Forelimb muscle (tissue), 1 donor: ENCODE data around the gene DCC. TPM values are rescaled to one million over a fixed set of nuclear protein-coding genes. Genes with fewer than 3 reads are reported as not detected.

Experiments
- DNase-seq: peaks from one replicate; pipeline ENCODE4 v3.0.0-alpha.2; 2013; ENCODE audit warnings: low read depth
- polyA plus RNA-seq: library from polyadenylated mRNA; unstranded; fragments of 120-200 nt; gene quantifications from one replicate; pipeline ENCODE4 v1.2.1, GENCODE V29; 2013; ENCODE audit not compliant: insufficient read length

The DCC gene
- polyA plus RNA-seq, 1 donor = 0.09 TPM

DNA sequence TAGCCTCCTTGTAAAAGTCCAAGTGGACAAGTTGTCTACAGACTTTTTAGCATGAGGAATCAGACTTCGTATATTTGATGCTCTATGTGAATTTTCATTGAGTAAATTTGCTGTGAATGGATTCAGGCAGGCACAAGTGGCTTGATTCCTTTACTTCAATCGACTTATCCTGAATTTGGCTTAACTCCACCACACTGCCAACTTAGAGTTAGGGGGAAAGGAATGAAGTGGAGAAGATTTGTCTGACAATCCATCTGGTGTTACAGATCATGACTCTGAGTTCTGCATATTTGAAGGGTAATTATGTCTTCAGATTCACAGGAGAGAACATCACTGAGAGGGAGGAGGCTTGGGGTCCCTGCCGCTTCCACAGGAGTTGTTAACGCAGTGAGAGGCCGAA is 829.3 kb downstream of the DCC start:
- DNase-seq = no peak

DNA sequence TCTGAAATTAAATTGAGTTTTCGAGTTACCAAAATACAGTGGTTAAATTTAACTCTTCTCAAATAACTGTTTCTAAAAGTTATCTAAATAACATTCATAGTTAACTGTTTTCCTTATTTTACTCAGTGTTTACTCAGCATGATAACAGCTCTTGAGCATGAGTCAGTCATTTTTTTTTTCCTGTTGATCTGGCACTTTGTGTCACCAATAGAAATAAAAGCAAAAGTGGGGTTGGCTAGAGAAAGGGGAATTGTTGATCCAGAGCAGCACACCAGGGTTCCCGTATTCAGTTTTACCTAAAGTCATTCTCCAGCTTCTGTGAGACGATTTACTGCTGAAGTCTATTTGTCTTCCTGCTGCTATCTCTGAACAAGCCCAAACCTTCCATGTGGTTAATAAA is 851.6 kb downstream of the DCC start:
- no peak for DNase-seq

DNA sequence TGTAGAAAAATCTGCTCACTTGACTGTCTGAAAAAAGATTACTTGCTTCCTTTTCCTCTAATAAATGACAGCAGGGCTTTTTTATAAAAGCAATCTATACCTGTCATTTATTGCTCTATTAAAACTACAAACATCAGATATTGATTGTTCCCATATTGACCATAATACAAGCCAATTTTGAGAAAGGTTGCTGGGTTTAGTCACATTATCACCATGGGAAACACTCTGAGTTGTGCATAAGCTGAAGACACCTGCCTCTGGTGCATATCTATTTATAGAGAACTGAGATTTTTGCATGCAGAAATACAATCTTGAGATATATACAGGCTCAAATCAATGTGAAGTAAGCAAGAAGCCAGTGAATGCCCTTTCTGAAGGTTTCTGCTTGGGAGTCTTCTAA is 853.9 kb downstream of the DCC start:
- no peak for DNase-seq

DNA sequence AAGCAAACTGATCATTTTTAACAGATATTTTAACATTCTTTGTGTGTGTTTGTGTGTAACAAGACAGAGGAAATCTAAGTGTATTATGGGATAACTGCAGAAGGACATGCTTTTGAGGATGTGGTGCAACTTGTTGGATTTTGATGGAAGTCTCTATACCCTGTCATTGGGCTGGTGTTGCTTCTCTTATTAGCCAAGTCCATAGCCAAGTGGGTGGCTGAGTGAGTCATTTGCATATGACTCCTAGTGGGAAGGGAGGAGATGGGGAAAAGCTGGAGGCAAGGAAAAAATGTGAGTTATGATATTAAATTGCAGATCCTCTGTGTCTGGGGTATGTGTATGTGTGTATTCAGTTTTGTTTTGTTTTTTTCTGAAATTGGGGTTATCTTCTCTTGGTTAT is 879.9 kb downstream of the DCC start:
- no peak for DNase-seq

DNA sequence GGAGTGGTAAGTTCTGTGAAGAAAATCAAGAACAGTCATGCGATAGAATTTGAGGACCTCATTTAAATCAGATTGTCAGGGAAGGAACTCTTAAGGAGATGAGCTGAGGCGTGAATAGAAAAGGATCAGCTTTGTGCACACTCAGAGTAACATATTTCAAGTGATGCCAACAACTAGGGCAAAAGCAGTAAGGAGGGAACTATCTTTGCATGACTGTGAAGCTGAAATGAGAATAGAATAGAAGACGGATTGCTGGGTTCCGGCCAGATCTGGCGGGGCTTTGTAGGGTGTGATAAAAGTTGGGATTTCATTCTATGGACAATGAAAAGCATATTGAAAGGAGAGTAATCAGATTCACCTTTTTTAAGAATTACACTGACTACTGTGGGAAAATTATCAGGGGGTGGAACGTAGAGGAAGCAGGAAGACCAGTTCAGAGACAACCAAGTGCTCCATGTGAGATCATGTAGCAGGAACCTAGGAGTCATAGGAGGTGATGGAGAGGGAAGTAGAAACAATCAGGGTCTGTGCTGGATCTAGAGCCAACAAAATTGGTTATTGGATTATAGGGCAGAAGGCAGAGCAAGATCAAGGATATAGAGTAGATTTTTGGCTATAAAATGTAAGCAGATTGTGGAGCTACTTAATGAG is 884.3 kb downstream of the DCC start:
- DNase-seq = no peak

DNA sequence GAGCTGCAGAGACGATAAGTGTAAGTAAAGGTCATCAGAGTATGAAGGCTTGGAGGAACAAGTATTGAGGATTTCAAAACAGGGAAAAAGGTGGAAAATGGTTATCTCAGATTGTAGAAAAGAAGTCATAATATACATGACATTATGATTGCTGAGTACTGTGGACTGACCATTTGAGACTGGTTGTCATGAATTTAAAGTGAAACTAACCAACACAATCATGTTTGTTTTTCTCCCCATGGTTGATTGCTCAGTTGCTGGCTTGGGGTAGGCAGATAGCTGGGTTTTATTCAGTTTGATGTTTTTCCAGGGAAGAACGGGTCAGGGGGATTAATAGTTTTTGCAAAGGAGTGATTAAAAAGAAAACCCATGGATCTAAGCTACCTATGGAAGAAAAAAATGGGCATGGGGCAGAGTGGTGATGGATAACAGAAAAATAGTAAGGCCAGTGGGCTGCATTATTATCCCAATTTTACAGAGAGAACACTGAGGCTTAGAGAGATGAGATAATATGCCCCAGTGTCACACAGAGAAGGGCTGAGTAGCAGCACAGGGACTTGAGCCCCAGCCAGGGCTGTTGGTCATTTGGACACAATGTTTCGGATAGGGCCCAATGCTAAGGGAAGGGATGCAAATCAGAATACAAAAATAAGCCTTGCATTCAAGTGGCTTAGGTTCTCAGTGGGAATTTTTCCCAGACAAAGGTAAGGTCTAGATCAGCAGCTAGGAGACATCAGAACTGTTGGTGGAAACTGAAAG is 885.7 kb downstream of the DCC start:
- no peak for DNase-seq

DNA sequence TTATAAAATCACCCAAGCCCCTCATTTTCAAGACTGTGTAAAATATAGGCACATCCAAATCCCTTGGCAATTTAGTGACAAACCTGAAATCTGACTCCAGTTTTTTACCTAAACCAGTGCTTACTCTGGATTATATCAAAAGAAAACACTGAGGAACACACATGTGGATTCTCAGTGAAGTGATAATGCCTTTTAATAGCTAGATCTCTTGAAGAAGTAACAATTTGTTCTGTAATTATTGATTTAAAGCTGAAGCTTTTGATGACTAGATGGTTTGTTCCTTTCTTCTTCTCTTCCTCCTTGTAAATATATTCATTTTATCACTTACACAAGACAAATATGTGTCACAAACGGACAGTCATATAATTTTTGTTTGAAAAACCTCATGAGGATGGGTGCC is 894.6 kb downstream of the DCC start:
- DNase-seq = no peak

DNA sequence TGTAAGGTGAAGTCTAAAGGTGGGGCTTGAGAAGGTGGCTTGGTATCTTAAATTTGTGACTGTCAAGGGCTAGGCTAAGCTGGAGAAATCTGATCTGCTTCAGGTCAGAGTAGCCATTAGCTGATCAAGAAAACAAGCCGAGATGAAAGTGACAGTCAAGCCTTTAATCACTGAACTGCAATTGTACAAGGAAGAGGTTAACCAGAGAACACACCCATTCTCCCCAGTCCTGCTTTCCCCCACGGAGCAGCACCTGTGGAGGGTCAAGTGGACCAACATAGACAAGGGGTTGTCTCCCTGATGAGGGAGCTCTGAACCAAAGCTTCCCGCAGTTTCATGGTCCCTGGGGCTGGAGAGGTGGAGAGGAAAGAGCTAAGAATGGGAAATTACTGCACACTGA is 901.2 kb downstream of the DCC start:
- DNase-seq = no peak

DNA sequence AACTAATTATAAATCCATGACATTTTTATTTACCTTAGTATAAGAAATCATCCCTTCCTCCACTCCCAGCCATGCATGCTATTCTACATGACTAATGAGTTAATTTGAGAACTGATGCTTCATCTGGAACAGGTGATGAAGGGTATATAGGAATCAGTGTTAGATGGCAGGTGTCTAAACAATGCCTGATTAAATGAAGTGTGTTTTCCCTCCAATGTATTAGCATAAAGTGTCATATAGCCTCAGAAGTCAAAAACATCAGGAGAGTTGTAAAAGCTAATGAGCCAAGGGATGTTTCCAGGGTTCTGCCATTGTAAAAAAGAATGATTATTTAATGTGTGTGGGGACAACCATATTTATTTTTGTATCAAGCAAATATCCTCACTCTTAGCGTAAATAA is 913.8 kb downstream of the DCC start:
- no peak for DNase-seq

DNA sequence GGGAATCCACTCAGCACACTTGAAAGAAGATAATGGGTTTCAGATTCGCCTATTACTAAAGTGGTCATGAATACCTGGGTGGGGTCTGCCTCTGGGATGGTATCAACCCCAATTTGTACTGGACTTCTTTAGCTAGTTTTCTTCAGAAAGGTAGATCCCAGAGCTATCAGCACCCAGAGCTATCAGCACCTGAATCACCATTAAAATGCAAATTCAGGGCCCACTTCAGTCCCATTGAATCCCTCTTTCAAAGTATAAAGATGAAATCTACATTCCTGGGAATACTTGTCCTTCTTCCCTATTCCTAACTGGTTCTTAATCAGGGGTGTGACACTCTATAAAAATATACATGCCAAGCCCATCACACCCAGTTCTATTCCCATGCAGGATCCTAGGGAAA is 914.3 kb downstream of the DCC start:
- no peak for DNase-seq

DNA sequence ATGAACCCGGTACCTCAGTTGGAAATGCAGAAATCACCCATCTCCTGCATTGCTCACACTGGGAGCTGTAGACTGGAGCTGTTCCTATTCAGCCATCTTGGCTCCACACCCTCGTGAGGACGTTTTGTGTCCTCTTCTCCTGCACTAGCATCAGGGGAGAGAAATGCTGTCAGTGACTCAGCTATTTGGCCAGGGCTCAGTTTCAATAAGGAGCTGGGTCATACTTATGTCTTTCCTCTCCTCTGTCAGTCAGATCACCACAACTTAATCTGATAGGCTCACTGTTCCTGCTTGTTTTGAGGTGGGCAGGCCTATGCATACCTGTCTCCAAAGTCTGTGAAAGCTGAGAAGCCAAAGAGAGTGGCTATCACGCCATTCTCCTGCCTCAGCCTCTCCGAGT is 921.2 kb downstream of the DCC start:
- no peak for DNase-seq

DNA sequence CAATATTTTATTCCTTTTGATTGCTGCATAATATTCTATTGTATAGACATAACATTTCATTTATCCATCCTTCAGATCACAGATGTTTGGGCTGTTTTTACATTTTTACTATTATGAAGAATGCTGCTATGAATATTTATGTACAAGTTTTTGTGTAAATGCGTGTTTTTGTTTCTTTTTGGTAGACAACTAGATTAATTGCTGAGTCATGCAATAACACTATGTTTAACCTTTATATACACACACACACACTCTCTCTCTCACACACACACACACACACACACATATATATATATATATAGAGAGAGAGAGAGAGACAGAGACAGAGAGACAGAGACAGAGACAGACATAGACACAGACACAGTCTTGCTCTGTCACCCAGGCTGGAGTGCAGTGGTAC is 926.9 kb downstream of the DCC start:
- no peak for DNase-seq

DNA sequence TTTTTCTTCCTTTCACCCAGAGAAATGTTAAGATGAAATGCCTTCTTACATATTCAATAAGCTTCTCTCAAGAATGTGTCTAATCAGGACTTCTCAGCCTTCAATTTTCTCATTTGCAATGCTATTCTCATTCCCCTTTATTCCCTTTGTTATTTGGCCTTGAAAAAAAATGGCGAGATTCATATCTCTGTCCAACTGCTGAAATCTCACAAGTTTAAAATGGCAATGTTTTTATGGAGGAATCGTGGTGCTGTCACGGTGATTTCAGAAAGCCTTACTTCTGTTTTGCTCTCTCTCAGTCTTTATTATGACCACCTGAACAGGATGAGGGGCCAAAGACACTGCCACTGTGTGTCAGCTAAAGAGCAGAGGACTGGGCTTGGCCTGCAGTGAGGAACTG is 928.5 kb downstream of the DCC start:
- no peak for DNase-seq

DNA sequence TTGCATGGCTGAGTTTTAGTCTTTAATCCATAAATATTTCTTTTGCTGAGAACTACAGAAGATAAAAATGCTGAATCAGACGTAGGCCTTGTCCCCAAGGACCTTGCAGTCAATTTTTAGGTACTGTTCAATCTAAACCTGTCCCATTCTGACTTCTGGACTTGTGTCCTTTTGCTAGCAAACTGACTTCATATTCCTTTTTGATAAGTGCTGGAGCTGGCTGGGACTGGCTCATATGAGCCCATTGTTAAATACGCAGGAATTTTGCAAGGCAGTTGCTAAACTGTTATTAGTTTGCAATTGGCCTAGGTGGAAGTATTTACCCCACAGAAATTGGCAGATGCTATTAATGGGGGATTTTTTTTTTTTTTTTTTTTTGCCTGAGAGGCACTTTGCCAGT is 941.4 kb downstream of the DCC start:
- DNase-seq = no peak

DNA sequence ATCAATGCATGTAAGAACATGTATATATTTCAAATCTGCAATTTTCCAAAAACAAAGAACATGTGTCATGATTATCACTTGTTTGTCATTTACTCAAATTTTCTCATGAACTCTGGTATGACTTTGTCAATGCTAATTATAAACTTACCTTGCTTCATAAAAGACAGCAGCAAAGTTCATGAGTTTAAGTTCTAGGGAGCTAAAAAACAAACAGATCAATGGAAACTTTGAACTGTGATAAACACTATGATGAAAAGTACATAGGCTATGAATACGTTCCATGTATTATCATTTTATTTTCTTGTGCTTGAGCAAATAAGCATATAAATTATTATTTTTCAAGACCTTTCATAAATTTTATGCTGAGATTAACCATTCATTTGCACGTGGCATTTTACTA is 943.7 kb downstream of the DCC start:
- DNase-seq = no peak

DNA sequence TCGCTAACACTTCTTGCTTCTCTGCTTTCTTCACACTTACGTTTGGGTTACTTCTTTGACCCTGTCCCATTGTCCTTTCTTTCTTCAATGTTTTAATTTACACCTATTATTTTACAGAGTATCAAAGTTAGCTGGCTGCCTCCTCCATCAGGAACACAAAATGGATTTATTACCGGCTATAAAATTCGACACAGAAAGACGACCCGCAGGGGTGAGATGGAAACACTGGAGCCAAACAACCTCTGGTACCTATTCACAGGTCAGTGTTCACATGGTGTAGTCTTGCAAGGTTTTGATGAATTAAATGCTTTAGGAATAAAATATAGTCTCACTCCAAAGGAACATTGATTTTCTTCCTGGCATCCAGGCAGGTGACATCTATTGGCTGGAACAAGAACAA is 965.5 kb downstream of the DCC start:
- no peak for DNase-seq

DNA sequence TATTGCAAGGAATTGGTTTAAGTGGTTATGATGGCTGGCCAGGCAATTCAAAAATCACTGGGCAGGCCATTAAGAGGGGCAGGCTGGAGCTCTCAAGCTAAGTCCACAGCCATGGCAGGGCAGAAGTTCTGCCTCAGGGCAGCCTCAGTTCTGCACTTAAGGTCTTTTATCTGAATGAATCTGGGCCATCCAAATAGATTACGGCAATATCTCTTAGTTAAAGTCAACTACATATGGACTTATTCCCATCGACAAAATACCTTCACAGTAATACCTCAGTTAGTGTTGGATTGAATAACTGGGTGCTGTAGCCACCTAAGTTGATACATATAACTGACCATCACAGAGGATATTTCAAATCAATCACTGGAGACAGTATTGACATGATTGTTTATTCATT is 979.6 kb downstream of the DCC start:
- no peak for DNase-seq

DNA sequence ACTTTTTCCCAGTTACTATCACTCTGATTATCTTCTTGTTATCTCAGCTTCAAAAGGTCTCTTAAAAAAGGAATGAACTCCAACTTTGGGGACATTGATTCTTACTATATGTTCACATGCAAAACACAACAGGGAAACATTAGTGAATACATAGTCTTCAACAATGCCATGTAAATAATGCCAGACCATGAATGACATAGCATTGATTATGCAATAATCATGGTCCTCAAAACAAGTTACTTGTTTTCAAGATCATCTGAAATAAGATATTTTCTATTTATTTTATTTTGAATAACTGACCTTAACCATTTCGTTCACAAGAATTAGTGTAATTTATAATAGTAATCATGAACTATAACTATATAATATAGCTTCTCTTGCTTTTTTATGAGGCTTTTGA is 982.2 kb downstream of the DCC start:
- DNase-seq = no peak

DNA sequence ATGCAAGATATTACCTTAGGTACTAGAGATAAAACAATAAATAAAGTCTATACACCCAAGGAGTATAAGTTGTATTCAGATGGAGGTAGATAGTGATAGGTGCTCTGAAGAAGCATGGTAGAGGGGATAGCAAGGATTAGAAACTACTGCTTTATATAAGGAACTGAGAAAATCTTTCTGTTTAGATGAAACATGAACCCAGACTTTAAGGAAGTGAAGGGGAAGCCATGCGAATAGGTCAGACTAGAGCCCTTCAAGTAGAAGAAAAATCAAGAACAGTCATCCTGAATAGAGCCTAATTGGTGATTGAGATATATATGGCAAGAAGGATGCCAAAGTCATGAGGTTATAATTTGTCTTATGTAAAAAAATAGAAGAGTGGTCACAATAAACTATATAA is 984.4 kb downstream of the DCC start:
- no peak for DNase-seq

DNA sequence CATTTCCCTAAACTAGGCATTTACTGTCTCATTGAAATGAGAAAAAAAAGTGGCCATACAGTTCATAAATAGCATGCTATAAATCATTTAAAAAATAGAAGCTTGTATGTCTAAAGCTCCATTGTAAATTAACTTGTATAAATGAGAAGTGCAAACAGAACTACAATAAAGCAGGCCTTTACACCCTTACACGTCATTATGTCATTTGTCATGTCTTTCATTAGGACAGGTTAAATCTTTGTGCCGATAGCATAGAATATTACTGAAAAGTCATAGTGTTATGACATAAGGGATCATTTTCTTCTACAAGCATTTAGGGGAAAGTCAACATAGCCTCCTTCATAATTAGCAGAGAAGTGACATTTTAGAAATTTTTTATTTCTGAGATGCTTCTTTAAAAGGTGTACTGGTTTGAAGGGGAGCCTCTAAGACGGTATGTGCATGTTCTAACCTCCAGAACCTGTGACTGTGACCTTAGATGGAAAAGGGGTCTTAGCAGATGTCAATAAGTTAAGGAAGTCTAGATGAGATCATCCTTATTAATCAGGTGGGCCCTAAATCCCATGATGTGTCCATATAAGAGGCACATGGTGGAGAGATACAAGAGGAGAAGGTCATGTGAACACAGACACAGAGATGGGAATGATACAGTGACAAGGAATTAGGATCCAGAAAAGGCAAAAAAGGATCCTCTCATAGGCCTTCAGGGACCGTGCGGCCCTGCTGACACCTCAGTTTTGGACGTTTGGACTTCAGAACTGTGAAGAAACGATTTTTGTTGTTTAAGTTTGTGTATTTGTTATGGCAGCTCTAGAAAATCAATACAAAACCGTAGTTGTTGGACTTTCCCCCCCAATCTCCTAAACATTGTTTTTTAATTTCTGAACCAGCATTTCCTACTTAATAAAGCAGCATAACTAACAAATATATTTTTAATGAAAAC is 1020.8 kb downstream of the DCC start:
- DNase-seq = no peak

DNA sequence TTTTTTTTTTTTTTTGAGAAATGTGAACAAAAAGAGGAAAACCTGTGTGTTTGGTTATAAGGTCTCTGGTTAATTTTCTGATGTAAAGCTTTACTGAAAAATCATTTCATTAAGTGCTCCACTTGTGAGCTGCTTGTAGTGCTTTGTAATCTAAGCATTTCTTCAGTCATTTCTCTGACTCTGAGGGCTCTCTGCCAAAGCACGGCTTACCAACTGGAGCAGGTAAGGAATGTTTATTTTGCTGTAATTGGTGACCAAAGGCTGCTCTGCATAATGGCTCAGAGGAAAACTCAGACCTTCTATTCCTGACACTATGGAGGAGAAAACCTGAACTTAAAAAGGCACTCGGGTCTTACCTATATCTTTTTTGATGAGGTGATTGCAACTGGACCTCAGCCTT is 1035.6 kb downstream of the DCC start:
- DNase-seq = no peak

DNA sequence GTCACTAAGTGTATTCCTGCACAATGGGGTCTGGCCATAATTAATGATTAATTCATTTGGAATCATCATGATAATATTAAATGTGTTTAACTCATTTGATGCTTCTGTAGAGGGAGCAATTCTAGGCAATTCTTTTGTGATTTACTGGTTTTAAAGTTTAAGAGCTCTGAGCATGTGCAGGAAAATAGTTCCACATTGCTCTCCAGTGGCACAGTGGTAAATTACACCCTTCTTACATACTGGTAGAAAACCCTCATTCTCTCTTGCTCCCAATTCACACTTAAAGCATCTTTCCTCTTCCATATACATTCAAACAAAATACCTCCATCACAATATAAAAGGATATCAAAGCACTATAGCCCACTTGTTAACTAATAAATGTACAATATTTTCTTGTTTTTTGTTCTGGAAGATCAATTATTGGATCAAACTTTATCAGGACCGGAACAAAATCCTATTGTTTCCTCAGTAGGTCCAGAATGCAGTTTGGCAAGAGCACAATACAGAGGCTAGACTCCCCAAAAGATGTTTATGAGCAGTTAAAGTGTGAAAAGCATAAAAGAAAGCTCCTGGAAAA is 1040.2 kb downstream of the DCC start:
- peak; percentile 1 for DNase-seq
